ENCODE measurements around the gene VRK1.

DNA sequence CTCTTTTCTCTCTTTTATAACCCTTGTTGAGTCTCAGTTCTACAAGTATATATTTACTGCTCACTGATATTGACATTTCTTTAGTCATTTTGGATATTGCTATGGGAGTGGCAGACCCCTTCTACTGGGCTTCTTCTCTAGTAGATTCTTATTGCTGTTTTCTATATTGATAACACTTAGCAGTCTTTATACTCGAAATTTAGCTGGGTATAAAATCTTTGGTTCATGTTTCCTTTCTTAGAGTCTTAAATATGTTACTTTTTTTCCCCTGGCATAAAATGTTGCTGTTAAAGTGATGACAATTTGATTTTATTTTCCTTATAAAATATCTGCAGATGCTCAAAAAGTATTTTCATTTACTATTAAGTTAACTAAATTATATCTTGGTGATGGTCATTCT is 32.6 kb downstream of the VRK1 start:
- TF ChIP-seq POLR2AphosphoS5 (IDR thresholded peaks at IDR 0.05; ENCODE audit: low read depth, low read length) (no peak), POLR2A (IDR thresholded peaks at IDR 0.05; ENCODE audit: low read depth, low read length) (no peak)
